Measurements from ENCODE around the gene LARP1.

- TF ChIP-seq CTCF (IDR thresholded peaks at IDR 0.05; ENCODE audit: insufficient read depth, low read length, poor library complexity, severe bottlenecking) (no peak), EZH2phosphoT487 (conservative IDR thresholded peaks at IDR 0.05; ENCODE audit: low read length) (no peak)
Observed at GRCh38 chr5:154755361-154756008, at the start of gene LARP1.
